Hepatic stellate cell (primary cell): ENCODE measurements around the gene HCST.

Source experiments
- DNase-seq: peaks from one replicate; pipeline ENCODE4 v3.0.0; 2011; ENCODE audit warnings: low spot score

HCST gene

GRCh38 chr19:35937345-35938281 is 35.3 kb downstream of the HCST start:
- no peak for DNase-seq

GRCh38 chr19:35938282-35939224 is 36.2 kb downstream of the HCST start:
- DNase-seq: no peak

GRCh38 chr19:35939307-35940077 is 37.2 kb downstream of the HCST start:
- no peak for DNase-seq

GRCh38 chr19:35940078-35940775 is 37.9 kb downstream of the HCST start:
- DNase-seq: no peak

GRCh38 chr19:35940839-35941238 is 38.5 kb downstream of the HCST start:
- DNase-seq: no peak

GRCh38 chr19:35942235-35942634 is 39.9 kb downstream of the HCST start:
- DNase-seq: no peak

- no peak for DNase-seq
Observed at GRCh38 chr19:35943321-35944301, 41.3 kb downstream of the HCST start.

- no peak for DNase-seq
Observed at GRCh38 chr19:35944556-35944955, 42.2 kb downstream of the HCST start.

GRCh38 chr19:35945121-35945790 is 42.9 kb downstream of the HCST start:
- no peak for DNase-seq

- DNase-seq: no peak
Observed at GRCh38 chr19:35946203-35946602, 43.9 kb downstream of the HCST start.

GRCh38 chr19:35949131-35949530 is 46.8 kb downstream of the HCST start:
- DNase-seq: no peak
